ENCODE results near the gene COMMD2.

- no peak for TF ChIP-seq CTCF (IDR thresholded peaks at IDR 0.05; ENCODE audit: borderline replicate concordance, extremely low read depth, low read length, poor library complexity, severe bottlenecking)
- no peak for TF ChIP-seq EZH2 (IDR thresholded peaks at IDR 0.05; ENCODE audit: borderline replicate concordance, low read depth, low read length, severe bottlenecking)
These were observed 738 bp downstream of the COMMD2 start for GRCh38 chr3:149751551-149751950.

Measured in DND-41 (cell line).